Lower leg skin (tissue), 3 donors: ENCODE results near the gene VDR.

Experiments
- POLR2A ChIP-seq, 2 donors: fragments of 450-650 bp; IDR thresholded peaks; one replicate each; pipeline ENCODE4 v1.6.1; 2016 to 2017; ENCODE audit warnings: antibody characterized with exemption in 2 of 2, mild to moderate bottlenecking in 1 of 2, moderate library complexity in 1 of 2
- TF ChIP-seq, protein P1 (sequence below), 3 donors: fragments of 450-650 bp; IDR thresholded peaks; one replicate each; pipeline ENCODE4 v1.5.1; 2016; ENCODE audit warnings: antibody characterized with exemption in 3 of 3, mild to moderate bottlenecking in 3 of 3, moderate library complexity in 2 of 3

DNA sequence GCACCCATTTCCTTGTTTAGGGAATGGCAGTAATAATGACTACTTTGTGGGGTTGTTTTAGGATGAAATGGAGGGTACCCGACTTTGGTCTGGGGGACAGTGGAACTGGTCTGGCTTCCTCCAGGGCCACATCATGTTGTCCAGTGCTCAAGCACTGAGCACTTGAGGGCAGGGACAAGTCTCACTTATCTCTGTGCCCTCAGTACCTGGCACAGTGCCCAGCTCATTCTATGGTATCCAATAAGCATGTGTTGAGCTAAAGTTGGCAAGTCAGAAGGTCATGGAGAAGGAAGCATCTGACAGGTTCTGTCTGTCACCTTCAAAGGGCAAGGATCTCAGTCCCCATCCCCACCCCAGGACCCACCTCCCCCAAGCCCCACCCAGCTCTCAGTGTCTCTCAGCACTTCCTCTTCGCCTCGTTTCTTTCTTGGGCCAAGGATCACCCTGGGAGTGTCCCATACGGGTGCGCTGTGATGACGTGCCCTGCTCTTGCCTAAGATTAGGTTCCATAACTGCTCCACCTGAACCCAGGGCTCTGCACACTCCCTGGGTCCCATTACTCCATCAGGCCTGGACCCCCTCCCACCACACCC lies 34.3 kb upstream of the VDR start:
- TF ChIP-seq, protein P1, sequence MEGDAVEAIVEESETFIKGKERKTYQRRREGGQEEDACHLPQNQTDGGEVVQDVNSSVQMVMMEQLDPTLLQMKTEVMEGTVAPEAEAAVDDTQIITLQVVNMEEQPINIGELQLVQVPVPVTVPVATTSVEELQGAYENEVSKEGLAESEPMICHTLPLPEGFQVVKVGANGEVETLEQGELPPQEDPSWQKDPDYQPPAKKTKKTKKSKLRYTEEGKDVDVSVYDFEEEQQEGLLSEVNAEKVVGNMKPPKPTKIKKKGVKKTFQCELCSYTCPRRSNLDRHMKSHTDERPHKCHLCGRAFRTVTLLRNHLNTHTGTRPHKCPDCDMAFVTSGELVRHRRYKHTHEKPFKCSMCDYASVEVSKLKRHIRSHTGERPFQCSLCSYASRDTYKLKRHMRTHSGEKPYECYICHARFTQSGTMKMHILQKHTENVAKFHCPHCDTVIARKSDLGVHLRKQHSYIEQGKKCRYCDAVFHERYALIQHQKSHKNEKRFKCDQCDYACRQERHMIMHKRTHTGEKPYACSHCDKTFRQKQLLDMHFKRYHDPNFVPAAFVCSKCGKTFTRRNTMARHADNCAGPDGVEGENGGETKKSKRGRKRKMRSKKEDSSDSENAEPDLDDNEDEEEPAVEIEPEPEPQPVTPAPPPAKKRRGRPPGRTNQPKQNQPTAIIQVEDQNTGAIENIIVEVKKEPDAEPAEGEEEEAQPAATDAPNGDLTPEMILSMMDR (IDR thresholded peaks at IDR 0.05) = no peak
- TF ChIP-seq POLR2A (IDR thresholded peaks at IDR 0.05) = no peak
